ENCODE results near the gene PTPN1.
A peak's percentile ranks its signal among the peaks of the same experiment; 100 is the strongest.

Gene PTPN1

DNA sequence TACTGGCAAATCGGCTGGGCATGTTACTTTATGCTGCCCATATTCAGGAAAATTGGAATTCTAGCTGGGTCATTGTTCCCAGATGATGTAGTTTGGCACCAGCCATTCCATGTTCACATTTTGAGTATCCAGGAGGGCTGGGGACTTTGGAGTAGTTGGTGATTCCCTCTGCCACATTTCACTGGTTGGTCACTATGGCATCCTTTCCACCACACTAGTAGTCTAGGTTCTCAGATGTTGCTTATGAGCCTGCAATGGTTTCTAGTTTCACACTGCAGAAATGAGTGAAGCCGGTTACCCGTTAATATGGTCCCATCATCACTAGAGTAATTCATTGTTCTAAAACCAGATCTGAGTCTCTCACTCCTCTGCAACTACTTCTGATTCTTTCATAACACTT is 4.6 kb downstream of the PTPN1 start:
- no peak for DNase-seq

DNA sequence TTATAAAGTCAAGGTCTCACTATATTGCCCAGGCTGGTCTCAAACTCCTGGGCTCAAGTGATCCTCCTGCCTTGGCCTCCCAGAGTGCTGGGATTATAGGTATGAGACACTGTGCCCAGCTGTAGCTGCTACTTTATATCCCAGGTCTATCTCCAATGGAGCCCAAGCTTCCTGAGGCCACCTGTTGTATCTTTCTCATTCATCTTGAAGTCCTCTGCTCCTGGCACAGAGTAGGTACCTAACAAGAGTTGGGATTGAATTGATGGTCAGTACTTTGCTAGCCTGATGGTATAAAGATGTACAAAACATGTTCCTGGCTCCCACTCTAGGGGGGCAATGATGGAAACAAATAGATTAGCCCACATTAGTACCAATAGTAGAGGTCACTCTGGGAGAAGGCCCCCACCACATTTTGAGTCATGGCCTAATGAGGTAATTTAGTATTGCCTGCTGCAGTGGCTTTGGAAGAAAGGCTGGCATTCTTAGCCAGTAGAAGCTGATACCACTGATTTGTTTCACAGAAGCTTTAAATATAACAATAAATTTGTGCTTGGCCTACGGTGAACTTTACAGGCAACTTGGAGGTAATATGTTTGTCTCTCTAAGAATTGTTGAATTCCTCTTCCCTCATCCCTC is 5.4 kb downstream of the PTPN1 start:
- DNase-seq, result no peak

DNA sequence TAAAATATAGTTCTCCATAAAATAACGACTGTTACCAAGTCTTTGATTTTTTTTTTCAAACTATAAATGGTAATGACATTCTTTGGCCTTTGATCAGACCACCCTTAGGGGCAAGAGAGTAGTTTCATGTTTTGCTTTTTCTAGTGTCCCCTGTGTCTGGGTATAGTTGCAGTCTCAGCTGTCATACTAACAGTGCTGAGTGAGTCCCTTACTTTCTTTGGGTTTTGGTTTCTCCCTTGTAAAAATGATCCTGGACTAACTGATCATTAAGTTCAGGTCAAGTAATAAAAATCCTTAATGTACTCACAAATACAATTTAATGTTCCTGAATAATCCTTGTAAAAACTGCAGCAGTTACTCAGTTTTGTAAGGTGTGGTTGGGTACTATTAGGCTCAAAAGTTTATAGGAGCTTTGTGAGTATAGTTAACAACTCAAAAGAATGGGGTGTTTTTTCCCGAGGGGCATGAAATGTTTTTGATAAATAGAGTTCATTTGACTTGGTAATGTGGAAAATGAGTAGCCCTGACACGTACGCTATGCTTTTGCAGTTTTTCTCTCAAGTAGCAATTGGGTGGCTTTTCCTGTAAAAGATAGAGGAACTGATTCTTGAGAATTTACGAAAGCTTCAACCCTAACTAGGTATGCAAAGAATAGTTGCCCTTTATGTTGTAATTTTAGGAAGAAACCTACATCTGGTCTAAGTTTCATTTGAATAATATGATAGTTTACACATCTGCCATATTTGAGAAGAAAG is 6.2 kb downstream of the PTPN1 start:
- DNase-seq, result no peak

DNA sequence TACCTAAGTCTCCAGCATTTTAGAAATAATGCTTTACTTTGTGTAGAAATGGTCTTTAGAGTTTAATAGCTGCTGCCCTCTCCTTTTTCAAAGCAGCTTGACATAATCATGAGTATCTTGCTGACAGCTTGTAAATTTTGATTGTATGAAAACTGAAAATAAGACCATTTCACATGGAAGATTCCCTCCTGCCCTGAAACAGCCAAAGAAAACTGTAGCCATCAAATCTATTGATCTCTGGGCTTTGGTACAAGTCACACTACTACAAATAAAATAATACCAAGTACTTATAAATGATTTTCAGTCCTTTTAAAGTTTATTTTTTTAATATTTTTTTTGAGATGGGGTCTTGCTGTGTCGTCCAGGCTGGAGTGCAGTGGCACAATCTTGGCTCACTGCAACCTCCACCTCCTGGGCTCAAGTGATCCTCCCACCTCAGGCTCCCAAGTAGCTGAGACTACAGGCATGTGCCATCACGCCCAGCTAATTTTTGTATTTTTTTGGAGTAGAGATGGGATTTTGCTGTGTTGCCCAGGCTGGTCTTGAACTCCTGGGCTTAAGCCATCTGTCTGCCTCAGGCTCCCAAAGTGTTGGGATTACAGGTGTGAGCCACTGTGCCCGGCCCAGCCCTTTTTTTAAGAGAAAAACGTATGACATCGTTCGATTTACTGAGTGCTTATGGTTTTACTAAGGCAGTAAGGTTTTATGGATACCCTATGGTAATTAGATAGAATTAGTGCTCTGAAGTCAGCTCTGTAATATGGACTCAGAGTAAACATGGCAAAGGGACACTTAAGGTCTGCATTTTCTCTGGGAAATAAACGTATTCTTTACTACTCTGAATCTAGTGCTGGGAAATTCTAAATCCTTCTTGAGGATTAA is 7.0 kb downstream of the PTPN1 start:
- DNase-seq, result no peak

DNA sequence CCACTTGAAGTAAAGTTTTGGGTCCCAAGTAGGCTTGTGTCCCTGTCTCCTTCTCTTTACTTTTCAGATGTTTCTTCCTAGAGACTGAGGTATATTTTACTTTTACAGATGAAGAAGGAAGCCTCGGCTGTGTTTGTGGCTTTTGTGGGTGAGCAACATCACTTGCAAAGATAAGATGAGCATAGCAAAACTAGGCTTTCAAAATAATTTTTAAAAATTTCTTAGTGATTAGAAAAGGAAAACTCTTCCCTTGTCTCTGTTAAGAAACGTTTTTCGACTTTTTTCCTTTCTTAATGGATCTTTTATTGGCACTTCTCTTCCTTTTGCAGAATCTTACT is 7.6 kb downstream of the PTPN1 start:
- DNase-seq, result peak; percentile 66

DNA sequence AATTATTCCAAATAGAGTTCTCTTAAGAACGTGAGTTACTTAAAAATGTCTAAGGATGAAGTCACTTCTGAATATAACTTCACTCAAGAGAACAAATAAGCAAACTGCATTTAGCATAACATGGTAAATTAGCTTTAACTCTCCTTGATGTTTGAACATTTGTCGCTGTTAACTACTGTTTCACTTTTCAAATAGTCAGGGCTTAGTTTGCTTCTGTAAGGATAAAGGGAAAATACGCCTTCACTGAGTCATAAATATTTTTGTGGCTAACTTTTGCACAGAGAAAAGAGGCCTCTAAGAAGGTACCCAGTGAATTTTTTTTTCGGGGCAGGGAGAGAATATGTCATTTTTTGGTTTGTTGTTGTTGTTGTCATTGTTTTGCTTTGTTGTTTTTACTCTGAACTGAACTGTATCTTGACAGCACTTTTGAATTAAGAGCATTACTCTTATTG is 8.1 kb downstream of the PTPN1 start:
- DNase-seq, result no peak

DNA sequence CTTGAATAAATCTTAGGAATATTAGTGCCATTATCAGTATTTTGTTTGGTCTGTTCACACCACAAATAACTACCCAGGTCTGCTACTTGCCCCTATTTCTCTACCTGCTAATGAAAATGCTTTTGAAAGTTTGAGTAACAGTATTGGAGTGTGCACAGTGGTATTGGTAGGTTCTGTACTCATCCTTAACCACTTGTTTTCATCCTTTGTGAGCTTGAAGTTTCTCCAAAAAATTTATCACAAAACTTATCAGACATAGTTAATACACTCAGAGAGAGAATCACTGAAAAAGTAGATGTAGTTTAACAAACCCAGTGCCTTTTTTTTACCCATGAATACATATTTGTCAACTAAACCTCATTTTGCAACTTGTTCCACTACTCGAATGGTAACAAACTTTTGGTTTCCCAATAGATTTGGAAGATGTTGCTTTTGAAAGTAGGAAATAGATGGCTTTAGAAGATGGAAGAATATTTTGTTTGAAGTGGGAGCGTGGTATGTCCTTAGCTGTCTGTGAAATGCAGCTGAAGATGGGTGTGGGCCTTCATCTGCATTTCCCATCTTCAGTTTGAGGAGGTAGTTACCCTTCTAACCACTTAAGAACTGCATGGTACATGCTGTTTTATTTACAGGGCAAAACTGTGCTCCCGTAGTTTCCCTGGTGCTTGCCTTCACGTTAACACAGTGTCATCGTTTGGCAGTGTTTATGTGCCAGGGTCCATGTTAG is 9.0 kb downstream of the PTPN1 start:
- peak; percentile 46 for DNase-seq

DNA sequence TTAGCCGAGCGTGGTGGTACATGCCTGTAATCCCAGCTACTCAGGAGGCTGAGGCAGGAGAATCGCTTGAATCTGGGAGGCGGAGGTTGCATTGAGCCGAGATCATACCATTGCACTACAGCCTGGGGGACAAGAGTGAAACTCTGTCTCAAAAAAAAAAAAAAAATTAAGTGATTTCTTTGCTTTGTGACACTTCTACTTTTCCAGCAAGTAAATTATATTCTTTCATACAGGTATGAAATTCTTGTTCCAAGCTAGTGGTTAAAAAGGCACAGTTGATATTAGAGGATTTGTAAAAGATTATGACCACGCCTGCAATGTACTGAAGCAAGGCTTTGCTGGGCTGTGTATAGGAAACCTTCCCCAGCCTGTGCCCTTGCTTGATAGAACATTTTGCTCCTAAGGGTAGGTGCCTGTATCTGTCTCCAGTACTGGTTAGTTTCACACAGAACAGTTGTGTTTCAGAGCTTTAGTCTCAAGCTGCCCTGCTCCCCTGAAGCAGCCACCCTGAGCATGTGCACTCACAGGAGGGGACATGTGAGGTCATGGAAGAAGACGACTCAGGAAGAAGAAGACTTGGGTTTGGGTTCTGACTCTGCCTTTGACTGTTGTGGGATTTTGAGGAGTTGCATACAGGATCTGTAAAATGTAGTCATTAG is 10.2 kb downstream of the PTPN1 start:
- DNase-seq, result peak; percentile 40

DNA sequence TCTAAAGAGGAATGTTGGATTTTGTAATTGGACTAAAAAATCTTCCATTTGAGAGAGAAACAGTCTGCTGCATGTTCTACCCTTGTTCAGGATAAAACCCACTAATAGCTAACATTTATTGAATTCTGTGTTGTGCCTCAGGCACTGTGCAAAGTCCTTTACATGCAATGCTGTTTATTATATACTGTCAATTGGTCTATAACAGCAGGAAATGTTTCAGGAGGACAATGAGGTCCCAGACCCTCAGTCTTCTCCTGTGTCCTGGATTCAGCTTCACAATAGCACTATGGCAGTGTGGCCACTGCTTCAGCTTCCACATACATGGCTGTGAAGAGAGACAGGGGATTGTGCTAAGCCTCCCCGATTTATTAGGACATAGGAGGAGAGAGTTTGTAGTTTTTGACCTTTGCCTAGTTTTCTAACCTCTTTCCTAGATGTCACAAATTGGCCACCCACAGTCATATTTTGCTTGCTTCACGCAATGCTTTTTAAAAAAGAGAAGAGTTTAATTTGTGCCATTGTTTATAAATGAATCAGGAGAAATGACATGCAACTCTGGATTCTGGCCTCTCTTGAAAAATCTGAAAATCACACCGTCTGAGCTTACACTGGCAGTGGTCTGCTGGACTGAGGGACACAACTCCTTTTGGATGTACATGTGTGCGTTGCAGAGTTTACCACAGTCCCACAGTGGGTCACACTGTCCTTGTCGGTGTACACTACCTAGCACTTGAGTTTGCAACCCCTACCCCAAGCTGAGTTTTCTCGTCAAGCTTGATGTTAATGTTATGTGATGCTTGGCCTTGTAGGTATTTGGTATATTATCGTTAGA is 11.3 kb downstream of the PTPN1 start:
- DNase-seq, result no peak

DNA sequence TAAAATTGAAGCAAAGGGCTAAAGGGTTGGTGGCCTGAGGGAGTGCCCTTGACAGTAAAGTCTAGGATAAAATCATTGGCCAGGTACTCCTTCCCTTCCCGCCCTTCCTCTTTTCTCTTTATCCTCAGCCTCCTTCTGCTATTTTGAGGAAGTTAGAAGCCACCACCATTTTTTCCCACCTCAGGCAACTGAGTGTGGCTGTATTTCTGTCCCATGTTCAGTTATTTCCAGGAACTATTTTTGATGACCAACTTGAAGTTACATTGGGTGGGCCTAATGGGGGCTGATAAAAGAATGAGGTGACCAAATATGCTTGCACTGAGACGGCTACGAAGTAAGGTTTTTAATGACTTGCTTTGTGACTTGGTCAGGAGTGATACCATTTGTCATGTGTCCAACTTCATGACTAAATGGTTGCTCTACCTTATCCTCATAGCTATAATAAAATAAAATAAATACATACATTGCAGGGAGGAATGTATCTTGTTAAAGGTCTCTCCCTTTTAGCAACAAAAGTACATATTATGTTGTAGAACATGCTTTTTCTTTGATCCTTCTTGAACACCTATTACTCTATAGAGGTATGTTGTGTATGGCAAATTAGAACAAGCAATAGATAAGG is 12.0 kb downstream of the PTPN1 start:
- peak; percentile 62 for DNase-seq

DNA sequence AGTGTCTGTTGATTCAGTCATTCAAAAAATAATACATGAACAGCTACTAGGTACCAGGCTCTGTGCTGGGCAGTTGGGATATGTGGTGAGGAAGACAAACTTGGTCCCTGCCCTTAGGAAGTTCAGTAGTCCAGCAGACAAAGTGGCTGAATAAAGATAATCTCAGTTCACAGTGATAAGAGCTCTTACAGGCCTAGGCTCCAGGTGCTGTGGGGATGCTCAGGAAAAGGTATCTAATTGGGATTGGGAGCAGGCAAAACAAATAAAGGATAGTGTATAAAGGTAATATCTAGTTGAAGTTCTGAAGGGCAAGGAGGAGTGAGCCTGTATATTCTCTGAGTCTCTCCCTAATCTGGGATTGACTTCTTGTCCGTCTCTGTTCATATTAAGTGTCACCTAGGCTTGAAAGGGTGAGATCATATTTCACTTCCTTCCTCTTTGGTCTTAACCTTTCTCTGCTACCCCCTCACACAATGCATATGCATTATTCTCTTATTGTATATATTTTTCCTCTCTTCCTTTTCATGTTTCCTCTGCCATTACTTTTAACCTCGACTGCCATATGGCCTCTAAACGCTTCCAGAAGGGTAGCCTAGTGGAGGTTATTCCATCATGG is 13.5 kb downstream of the PTPN1 start:
- DNase-seq, result no peak

DNA sequence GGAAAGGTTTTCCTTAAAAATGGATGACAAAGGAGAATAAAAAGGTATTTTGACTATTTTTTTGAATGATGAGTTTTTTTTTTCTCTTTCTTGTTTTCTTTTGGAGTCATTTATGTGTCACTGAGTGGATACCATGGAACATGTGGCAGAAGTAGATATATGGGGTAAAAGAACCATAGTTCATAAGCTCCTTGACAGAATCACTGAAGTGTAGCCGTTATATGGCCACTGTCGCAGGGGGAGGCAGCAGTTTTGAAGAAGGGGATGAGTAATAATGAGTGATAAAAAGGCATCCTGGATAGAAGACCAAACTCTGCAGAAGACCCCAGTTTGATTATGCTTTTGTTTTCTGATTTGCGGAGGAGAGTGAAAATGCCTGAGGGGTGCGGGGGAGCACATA is 15.5 kb downstream of the PTPN1 start:
- no peak for DNase-seq

DNA sequence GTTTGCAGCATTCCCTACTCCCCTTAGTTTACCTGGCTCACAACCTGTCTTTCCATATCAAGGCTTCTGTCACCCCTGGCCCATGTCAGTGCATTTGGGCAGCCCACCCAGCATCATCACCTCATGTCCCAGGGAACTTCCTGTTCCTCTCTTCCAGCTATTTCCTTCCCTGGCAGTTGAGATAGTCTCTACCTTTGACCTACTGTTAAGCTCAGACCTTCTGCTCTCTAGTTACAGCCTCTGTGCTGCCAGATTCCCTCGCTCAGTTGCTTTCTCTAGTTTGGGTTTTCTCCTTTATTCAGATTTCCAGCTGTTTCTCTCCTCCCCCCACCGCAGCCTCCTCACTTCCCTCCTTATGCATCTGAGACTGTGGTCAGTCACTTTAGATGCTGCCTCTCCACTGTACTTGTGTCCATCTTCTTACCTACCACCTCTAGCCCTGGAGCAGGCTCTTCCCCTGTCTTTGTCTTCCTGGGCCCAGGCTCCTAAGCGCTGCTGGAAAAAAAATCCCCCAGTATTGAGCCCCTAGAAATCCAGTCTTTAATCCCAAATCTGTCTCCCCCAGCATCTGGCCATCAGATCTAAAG is 16.3 kb downstream of the PTPN1 start:
- DNase-seq, result no peak

DNA sequence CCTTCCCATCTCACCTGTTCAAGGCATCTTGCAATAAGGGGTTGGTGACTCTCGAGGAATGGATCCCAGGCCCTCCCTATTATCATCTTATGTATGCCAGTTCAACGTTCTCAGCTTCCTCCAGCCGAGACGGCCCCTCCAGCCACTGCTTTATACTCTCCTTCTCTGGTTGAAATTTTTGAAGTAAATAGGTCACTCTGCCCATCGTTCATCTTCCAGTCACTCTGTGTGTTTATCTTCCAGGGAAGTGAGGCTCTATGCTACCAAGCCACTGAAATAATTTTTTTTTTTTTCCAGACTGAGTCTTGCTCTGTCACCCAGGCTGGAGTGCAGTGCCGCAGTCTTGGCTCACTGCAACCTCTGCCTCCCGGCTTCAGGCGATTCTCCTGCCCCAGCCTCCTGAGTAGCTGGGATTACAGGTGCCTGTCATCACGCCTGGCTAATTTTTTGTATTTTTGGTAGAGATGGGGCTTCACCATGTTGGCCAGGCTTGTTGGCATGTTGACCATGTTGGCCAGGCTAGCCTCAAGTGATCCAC is 17.0 kb downstream of the PTPN1 start:
- DNase-seq, result no peak

DNA sequence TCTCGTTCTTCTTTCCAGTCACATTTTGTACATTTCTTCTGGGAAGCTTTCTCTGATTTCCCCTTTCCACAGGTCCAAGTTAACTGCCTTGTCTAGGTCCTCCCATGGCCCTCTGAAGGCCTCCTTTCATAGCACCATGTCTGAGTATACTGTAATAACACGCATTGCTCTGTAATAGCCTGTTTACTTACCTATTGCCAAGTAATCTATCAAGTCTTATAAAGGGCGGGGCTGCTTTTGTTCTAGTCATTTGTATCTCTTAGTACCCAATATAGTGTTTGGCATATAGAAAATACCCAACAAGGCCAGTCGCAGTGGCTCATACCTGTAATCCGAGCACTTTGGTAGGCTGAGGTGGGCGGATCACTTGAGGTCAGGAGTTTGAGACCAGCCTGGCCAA is 17.9 kb downstream of the PTPN1 start:
- DNase-seq, result no peak

DNA sequence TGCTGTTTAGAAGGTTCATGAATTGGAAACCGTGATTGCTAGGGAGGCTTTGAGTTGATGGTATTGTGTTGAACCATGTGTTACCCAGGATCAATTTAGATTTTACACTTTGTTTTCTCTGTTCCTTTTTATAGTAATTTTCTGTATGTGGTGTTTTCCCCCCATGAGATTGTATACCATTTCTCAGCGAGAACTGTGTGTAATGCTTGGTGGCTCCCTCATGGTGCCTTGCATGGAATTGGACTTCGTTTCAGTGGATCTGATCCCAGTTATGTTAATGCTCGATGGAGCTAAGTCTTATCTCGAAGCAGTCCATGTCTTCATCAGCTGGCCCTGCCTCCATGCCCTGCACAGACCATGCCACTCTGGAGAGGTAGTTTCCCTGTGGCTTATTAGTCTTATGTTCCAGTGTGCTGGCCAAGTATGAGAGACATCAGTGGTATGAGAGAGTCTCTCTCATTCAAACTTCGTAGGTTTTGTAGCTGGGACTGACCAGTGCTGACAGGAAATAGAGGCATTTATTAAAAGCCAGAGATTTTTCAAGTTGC is 18.7 kb downstream of the PTPN1 start:
- no peak for DNase-seq

DNA sequence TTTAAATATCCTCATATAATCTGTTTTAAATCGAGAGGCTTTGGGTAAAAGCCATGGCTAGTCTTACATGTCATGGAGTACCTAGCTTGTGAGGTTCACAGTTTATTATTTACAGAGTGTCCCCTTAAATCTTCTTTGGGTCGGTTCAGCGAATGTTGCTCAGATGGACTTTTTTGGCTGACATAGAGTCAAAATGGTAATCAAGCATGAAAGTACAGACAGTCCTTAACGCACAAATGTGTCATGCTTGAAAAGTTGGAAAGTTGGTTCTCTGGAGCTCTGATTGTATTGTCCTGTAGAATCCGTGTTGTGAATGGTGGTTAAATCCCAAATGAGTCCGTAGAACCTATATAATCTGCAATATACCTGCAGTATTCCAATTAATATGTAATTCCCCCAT is 22.0 kb downstream of the PTPN1 start:
- no peak for DNase-seq

DNA sequence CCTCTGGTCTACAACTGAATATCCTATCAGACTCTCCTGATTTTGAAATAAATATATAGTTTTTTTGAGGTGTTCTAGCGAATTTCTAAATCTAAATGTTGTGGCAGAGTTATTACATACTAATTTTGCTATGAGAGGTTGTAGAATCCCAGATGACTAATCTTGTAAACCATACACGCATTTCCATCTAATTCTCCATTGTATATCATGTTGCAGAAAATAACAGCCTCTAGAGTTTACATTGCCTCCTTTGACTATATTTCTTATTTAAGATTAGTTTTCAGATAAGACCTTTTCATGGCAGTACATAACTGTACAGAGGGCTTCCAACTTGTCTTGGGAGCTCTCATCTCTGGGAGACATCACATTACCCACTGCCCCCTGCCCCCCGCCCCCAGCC is 22.9 kb downstream of the PTPN1 start:
- no peak for DNase-seq

DNA sequence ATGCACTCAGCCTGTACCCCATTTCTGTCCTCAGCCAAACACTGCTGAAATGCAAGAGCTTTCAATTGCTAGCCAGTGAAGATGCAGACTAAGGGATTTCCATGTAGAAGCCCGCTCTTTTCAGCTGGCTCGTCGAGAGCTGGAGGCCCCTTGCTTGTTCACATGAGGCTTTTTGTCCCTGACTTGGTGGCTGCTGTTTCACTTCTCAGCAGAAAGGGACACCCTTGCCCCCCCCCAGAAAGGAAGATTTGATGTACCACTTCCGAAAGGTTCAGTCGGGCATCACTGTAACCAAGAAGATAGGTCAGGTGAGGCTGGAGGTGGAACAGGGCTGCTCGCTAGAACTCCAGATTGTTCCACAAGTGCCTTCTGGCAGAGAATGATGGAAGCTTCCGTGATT is 23.3 kb downstream of the PTPN1 start:
- DNase-seq, result no peak

DNA sequence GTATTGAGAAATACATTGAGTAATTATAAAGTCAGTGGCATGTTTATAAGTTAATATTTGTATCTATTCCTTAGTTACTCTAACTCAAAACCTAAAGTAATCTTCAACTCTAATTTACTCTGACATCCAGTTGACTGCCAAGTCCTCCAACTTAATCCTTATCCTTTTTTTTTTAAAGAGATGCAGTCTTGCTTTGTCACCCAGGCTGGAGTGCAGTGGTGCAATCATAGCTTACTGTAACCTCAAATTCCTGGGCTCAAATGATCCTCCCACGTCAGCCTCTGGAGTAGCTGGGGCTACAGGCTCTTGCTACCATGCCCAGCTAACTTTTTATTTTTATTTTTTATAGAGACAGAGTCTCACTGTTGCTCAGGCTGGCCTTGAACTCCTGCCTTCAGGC is 24.4 kb downstream of the PTPN1 start:
- no peak for DNase-seq

Data from hematopoietic multipotent progenitor cell treated with erythropoietin and hydrocortisone succinate and interleukin-3 and kit ligand, for 8 days (in vitro differentiated cells).